Activated CD8-positive, alpha-beta memory T cell treated with anti-CD3 and anti-CD28 coated beads, Interleukin-2, amount 50 U/mL, for 48 hours (primary cell): Measurements from ENCODE around the gene NUP210.
"Not testable (repeated sequence)": the region's sequence is repeated elsewhere in the genome, so short reads cannot be mapped to it uniquely, and the experiment has no call there.

Experiments
- DNase-seq: peaks from one replicate; pipeline ENCODE4 v3.0.0-alpha.2; 2020

The NUP210 gene

GRCh38 chr3:13405614-13406013 lies 14.5 kb downstream of the NUP210 start:
- no peak for DNase-seq

GRCh38 chr3:13404626-13405452 lies 15.3 kb downstream of the NUP210 start:
- DNase-seq: no peak

DNA sequence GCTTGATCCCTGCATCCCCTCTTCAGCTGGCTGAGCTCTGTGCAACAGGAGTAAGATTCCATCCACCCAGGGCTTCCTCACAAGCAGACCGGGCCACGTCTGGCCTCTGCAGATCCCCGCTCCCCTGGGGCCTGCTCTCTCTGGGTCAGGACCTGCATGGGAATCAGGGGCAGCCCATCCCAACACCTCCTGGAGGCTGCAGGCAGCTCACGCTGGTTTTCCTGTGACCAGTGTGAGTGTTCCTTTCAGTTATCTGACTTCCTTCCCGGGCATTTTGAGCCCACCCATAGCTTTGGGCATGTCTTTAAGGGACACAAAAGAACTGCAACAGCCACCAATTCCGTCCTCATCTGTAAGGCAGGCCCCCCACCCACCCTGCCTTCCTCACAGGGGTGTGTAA lies 16.3 kb downstream of the NUP210 start:
- DNase-seq: no peak

DNA sequence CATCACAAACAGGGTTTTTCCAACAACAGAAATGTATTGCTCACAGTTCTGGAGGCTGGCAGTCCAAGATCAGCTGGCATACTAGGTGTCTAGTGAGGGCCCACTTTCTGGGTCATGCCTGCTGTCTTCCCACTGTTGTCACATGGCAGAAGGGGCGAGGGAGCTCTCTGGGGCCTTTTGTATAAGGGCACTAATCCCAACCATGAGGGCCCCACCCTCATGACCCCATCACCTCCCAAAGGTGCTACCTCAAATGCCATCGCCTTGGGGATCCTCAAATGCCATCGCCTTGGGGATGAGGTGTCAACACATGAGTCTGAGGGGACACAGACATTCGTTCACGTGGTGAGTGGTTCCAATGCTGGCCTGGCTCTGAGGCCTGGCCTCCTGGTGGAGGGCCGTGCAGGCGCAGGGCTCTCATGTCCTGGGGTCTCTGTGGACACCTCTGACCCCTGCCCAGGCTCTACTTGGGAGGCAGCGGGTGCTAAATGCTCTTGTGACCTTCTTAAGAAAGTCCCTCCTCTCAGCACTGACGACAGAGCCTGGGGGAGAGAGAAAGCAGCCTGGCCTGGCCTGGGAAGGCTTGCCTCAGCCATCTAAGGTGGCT lies 16.8 kb downstream of the NUP210 start:
- no peak for DNase-seq

DNA sequence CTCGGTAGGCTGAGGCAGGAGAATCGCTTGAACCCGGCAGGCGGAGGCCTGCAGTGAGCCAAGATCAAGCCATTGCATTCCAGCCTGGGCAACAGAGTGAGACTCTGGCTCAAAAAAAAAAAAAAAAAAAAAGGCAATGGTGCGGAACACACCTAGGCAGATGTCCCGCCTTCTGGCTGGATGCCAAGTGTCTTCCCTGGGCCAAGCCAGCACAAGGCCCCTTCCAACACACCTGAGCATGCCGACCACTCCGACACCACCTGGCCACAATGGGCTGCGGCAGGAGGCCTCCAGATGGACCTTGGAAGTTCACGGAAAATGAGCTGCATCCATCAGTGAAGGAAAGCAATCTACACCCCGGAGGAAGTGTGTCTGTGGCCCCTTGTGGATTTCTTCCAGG lies 19.0 kb downstream of the NUP210 start:
- DNase-seq: no peak

DNA sequence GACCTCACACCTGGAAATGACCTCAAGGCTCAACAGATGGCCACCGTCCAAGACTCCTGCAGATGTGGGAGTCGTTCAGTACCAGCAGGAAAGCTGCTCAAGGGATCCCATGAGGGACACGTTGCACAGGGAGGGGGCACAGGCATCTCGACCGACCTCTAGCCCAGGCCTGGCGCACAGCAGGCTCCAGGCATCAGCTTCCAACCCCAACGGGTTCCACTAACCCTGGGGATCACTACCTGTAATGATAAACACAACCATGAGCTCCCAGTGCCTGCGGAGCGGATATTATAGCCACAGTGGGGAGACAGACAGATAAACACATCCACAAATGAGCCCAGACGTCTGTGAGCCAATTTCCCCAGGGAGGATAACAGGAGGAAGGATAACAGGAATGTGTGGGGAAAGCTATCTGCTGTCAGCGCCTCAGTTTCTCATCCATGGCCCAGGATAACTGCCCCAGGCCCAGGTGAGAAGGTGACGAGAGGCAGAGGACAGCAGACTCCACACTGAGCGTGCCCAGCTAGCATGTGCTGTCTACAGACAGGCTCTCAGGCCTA lies 19.9 kb downstream of the NUP210 start:
- DNase-seq: no peak

DNA sequence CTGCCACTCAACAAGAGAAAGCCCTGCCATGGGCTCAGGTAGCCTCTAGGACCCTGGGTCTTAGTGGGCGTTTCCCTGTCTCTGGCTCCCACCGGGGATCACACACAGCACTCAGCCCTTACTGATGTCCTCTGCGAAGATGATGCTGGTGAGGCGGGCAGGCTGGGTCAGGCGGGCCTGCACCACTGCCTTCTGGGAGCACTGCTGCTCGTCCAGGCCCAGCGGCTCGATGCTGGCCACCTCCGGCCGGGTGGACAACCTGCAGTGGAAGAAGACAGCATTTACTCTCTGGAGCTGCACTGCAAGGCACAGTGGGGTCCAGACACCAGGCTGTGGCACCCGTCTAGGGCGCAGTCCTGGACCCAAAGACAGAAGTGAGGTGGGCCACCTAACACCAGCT lies 20.5 kb downstream of the NUP210 start:
- DNase-seq: no peak

DNA sequence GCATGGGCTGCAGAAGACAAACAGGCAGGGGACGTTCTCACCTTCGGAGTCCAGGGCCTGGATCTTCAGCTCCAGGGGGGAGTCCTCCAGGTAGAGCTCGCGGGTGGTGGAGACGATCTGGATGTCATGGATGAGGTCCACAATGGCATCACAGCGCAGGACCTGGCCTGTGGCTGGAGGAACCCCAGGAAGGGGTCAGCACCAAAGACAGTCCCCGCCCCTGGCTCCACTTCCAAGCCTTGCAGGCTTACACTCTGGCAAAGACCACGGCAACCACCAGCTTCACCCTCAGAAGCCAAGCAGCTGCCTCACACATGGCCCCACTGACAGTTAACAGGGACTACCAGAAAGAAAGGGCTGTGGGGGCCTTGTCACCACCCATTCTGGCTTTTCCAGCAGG lies 22.8 kb downstream of the NUP210 start:
- DNase-seq: no peak

GRCh38 chr3:13394363-13394762 lies 25.8 kb downstream of the NUP210 start:
- no peak for DNase-seq

- DNase-seq: no peak
Measured at GRCh38 chr3:13393427-13394360, 26.4 kb downstream of the NUP210 start.

- no peak for DNase-seq
Measured at GRCh38 chr3:13391308-13391707, 28.8 kb downstream of the NUP210 start.

DNA sequence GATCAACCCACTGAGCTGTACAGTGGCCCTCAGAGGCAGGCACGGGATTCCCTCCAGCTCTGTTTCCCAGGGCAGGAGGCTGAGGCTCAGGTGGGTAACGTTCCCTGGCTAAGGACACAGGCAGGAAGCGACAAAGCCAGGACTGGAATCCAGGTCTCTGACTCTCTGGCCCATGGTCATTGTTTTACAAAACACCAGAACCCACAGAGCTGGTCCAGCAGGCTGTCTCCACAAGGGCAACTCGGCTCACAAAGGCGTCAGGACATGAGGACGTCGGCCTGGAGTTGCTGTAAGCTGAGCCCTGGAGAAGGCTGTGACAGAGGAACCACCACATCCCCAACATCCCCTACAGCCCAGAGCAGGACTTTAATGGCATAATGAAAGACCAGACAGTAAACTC lies 30.7 kb downstream of the NUP210 start:
- no peak for DNase-seq

DNA sequence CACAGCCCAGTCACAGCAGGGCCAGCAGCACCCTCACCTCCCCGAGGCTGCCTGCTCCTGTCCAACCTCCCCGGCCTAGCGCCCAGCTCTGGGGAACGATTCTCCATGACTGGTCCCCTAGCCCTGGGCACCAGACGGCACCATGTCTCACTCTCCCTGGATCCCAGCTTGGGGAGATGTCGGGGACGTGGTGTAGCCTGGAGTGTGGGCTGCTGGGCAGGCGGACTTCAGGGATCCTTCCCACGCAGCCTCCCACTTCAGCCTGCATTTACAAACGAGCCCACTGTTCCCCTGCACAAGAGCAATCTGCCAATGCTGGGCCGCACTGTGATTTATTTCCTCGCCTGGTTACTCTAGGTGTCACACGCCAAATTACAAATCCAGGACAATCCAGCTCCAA lies 31.3 kb downstream of the NUP210 start:
- DNase-seq: no peak

DNA sequence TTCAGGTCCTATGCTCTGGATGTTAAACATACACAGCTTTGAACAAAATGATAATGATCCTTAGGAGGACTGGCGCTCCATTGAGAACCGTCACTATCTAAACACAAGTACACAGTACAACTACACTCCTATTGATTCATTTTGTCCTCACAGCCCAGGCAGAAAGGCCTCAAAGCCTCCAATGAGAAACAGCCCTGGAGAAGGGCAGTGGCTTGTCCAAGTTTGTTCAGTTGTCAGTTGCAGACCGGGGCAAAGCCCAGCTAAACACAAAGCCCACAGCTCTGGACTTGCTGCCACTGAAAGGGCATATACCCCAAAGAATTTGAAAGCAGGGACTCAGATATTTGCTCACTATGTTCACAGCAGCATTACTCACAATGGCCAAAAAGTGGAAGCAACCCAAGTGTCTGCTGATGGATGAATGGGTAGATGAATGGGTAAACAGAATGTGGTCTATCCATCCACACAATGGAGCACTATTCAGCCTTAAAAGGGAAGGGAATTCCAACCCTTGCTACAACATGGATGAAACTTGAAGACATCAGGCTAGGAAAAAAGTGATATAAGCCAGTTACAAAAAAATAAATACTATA lies 34.7 kb downstream of the NUP210 start:
- no peak for DNase-seq

DNA sequence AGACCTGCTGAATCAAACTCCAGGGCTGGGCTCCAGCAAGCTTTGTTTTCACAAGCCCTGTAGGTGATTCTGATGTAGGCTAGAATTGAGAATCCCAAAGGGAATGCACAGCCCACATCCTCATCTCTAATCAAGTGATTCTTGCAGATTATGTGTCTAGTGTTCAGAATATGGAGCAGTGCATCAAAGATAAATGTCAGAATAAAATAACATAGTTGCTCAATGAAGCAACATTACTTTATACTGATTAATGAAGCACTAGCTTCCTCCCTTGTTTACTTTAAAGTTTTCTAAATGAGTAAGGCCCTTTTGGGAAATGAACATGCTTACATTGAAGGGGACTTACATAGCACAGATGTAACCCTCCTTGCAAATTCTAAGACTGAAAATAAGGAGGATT lies 39.2 kb downstream of the NUP210 start:
- no peak for DNase-seq

- no peak for DNase-seq
Measured at GRCh38 chr3:13379201-13379830, 40.8 kb downstream of the NUP210 start.

DNA sequence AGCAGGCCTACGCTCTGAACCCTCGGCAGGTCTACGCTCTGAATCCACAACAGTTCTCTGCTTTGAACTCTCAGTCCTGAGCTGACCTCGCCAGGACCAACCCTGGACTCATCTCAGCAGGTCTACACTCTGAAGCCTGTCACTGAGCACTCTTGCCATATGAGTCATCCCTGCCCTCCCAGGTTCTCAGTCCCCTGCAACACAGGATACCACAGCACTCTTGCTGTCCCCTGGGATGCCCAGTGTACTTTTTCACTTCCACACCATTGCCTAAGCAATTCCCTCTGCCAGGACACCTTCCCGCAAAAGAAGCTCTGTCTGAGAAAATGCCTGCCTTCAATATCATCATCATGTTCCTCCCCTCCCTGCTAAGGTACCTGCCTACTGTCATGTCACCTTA lies 42.0 kb downstream of the NUP210 start:
- no peak for DNase-seq

DNA sequence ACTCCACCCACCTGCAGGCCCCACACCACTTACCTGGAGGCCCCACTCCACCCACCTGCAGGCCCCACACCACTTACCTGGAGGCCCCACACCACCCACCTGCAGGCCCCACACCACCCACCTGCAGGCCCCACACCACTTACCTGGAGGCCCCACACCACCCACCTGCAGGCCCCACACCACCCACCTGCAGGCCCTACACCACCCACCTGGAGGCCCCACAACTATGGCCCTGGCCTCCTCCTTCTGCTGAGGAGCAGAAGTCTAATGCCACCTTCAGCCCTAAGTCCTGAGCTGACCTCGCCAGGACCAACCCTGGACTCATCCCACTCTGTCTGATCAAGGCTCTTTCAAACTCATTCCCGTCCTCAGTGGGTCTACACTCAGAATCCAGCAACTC lies 42.4 kb downstream of the NUP210 start:
- DNase-seq: not testable (repeated sequence)

GRCh38 chr3:13377021-13377420 lies 43.1 kb downstream of the NUP210 start:
- no peak for DNase-seq

DNA sequence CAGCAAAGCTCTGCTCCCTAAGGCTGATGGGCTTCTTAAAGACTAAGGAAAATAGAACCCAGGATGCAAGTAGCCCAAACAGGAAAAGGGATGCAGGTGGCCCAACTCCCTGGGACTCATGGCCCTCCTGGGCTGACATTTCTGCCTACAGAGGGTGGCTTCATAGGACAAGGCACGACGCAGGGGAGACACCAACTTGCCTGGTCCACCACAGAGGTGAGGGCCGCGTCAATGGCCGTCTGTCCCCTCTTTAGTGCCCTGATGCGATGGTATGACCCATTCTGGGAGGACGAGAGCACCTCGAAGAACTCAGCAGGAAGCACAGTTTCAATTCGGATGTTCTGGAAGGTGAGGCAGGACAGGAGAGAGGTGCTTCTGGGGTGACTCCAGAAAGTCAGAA lies 44.0 kb downstream of the NUP210 start:
- no peak for DNase-seq

- DNase-seq: no peak
Measured at GRCh38 chr3:13375464-13375863, 44.7 kb downstream of the NUP210 start.

DNA sequence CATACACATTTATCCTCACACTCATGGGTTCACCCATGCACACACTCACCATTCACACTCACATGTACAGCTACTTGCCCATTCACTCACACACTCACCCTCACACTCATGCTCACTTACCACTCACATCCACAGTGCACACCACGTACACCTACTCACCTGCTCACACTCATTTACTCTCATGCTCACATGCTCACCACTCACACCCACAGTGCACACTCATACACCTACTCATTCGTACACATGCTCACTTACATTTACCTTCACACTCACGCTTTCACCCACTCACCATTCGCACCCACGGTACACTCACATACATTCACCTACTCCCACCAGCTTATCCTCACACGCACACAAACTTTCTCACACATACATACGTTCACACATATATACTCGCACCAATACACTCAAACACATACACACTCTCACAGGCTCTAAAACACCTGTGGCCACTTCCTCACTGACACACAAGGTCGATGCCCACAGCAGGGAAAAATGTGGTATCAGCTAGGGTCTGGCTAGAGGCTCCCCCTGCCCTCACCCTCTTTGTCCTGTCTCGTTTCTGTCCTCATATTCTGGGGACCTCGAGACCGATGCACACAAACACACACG lies 46.0 kb downstream of the NUP210 start:
- no peak for DNase-seq
